C4-2B (cell line): ENCODE results near the gene MTG2.

Experiments
- ZFX ChIP-seq: fragments of 450-650 bp; IDR thresholded peaks from 2 replicates; pipeline ENCODE4 v1.6.1; 2017
- TF ChIP-seq, protein P1 (sequence below): fragments of 450-650 bp; conservative IDR thresholded peaks from 2 replicates; pipeline ENCODE4 v1.5.1; 2017; ENCODE audit warnings: mild to moderate bottlenecking

GRCh38 chr20:62211216-62211615 lies 28.4 kb downstream of the MTG2 start:
- TF ChIP-seq, protein P1, sequence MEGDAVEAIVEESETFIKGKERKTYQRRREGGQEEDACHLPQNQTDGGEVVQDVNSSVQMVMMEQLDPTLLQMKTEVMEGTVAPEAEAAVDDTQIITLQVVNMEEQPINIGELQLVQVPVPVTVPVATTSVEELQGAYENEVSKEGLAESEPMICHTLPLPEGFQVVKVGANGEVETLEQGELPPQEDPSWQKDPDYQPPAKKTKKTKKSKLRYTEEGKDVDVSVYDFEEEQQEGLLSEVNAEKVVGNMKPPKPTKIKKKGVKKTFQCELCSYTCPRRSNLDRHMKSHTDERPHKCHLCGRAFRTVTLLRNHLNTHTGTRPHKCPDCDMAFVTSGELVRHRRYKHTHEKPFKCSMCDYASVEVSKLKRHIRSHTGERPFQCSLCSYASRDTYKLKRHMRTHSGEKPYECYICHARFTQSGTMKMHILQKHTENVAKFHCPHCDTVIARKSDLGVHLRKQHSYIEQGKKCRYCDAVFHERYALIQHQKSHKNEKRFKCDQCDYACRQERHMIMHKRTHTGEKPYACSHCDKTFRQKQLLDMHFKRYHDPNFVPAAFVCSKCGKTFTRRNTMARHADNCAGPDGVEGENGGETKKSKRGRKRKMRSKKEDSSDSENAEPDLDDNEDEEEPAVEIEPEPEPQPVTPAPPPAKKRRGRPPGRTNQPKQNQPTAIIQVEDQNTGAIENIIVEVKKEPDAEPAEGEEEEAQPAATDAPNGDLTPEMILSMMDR, result no peak
- TF ChIP-seq ZFX, result no peak
